Measurements from ENCODE around the gene SSBP3.

GRCh38 chr1:54429838-54430237 is 23.6 kb upstream of the SSBP3 start:
- no peak for TF ChIP-seq ZNF274 (IDR thresholded peaks at IDR 0.05; ENCODE audit: low read depth, low read length)
- no peak for TF ChIP-seq SUZ12 (IDR thresholded peaks at IDR 0.05; ENCODE audit: extremely low read depth, insufficient read depth, insufficient read length)
- TF ChIP-seq YY1 (IDR thresholded peaks at IDR 0.05; ENCODE audit: insufficient read depth, insufficient read length): no peak
